Gastrocnemius medialis (tissue), 4 donors: ENCODE measurements around the gene DIABLO. TPM values are rescaled to one million over a fixed set of nuclear protein-coding genes. Genes with fewer than 3 reads are reported as not detected.
"Not testable (repeated sequence)": the region's sequence is repeated elsewhere in the genome, so short reads cannot be mapped to it uniquely, and the experiment has no call there.

ENCODE experiments used
- ATAC-seq, 2 donors: fragments of 150-250 bp; one replicate each; pipeline ENCODE4 v1.9.1; 2016
- DNase-seq, 2 donors: peaks; one replicate each; pipeline ENCODE4 v3.0.0-alpha.2; 2019
- H3K27ac ChIP-seq, 4 donors: fragments of 200-600 bp; sonication (generic); 1 replicate in 1 of 4; 2 replicates in 3 of 4; pipeline ENCODE4 v1.5.1; 2016 to 2018; ENCODE audit warnings: mild to moderate bottlenecking in 2 of 4, moderate library complexity in 1 of 4
- H3K27me3 ChIP-seq, 3 donors: fragments of 200-600 bp; sonication (generic) in 2 of 3; 1 replicate in 1 of 3; 2 replicates in 2 of 3; pipeline versions ENCODE4 v1.5.1 to v1.6.0; 2016 to 2019; ENCODE audit warnings: mild to moderate bottlenecking in 1 of 3, moderate library complexity in 1 of 3
- H3K36me3 ChIP-seq, 2 donors: fragments of 200-600 bp; sonication (generic) in 1 of 2; one replicate each; pipeline ENCODE4 v1.5.1; 2017 to 2018
- H3K4me1 ChIP-seq, 2 donors: fragments of 200-600 bp; sonication (generic) in 1 of 2; one replicate each; pipeline ENCODE4 v1.5.1; 2016 to 2017; ENCODE audit warnings: mild to moderate bottlenecking in 2 of 2
- H3K4me3 ChIP-seq, 4 donors: fragments of 200-600 bp; sonication (generic) in 3 of 4; 1 replicate in 1 of 4; 2 replicates in 3 of 4; pipeline ENCODE4 v1.5.1; 2016 to 2019; ENCODE audit warnings: mild to moderate bottlenecking in 2 of 4
- H3K9me3 ChIP-seq, 3 donors: fragments of 200-600 bp; sonication (generic) in 2 of 3; 1 replicate in 1 of 3; 2 replicates in 2 of 3; pipeline ENCODE4 v1.5.1; 2016 to 2019
- CTCF ChIP-seq, 5 experiments: fragments of 450-650 bp in 3 of 5; fragments of 200-600 bp in 2 of 5; sonication (generic) in 2 of 5; IDR thresholded peaks in 4 of 5; conservative IDR thresholded peaks in 1 of 5; 1 replicate in 4 of 5; 2 replicates in 1 of 5; pipeline ENCODE4 v1.5.1; 2016 to 2019; ENCODE audit warnings: antibody characterized with exemption in 5 of 5, mild to moderate bottlenecking in 3 of 5, moderate library complexity in 3 of 5
- POLR2A ChIP-seq, 2 donors: fragments of 450-650 bp; IDR thresholded peaks; one replicate each; pipeline ENCODE4 v1.6.1; 2017; ENCODE audit warnings: antibody characterized with exemption in 2 of 2, mild to moderate bottlenecking in 2 of 2, moderate library complexity in 2 of 2
- in situ Hi-C, 4 donors: fragments of 200-750 bp; cut with MboI; loops; one replicate each; pipeline versions ENCODE4 v1.15.0 to v1.8.0; 2017; ENCODE audit warnings: low sequenced_read_pairs in 4 of 4
- intact Hi-C: fragments of 100-400 bp; cut with DNase I; formaldehyde crosslinking; loops from one replicate; pipeline ENCODE4 v1.15.1; 2023; ENCODE audit warnings: low total_unique reads
- total RNA-seq, 4 donors: library from RNA; depleted of rRNA; stranded (reverse); fragments of >200 nt; gene quantifications; one replicate each; pipeline versions ENCODE4 v1.1.0 to v1.2.3, GENCODE V29; 2016

Gene DIABLO
- total RNA-seq, 4 donors from 2014 or later = 32.8 to 63.8 (median 44.5) TPM

DNA sequence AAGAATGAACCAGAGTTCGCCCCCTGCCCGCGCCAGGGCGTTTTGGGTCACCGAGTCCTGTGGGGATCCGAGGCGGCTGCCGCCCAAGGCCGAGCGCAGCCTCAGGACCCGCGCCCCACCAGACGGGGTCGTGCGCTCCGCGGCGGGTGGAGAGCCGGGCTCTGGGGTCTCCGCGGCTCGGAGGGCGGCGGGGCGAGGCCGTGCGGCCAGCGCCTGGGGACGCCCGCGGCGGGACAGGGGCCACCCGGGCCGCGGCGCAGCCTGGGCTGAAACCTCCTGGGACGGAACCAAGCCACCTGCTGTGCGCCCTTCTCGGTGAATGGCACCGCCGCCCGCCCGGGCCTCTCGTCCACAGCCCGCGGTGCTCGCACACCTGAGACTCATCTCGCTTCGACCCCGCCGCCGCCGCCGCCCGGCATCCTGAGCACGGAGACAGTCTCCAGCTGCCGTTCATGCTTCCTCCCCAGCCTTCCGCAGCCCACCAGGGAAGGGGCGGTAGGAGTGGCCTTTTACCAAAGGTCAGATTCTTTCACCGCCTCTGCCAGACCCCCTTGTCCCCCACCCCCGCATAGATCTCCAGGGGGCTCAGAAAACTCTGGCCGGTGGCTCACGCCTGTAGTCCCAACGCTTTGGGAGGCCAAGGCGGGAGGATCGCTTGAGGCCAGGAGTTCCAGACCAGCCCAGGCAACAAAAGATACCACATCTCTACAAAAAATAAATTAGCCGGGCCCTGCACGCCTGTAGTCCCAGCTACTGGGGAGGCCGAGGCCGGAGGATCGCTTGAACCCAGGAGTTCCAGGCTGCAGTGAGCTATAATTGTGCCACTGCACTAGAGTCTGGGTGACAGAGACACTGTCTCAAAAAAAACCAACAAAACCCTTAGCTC lies 21.4 kb downstream of the DIABLO start:
- Histone ChIP-seq H3K36me3 (peaks cover 0 to 26% of the 10 kb centered on the region in 2 donors), H3K4me3 (peak overlapping the region; percentile 41 to 62 (median 56)), H3K27me3 (peaks cover 40 to 61% (median 45%) of the 10 kb centered on the region in 3 donors), H3K27ac (no peak overlapping the region), H3K4me1 (peaks cover 0 to 6% of the 10 kb centered on the region in 2 donors), H3K9me3 (no peaks in the 10 kb centered on the region)
- intact Hi-C loops = no loop called here
- DNase-seq = no peak
- in situ Hi-C loops = no loop called here
- peak; percentile 10 to 19 for ATAC-seq
- no peak for TF ChIP-seq CTCF (IDR thresholded peaks at IDR 0.05 in 4 of 5, conservative IDR thresholded peaks at IDR 0.05 in 1 of 5)
- no peak for TF ChIP-seq POLR2A (IDR thresholded peaks at IDR 0.05)

- DNase-seq = no peak
- peak; percentile 36 to 39 for ATAC-seq
- TF ChIP-seq POLR2A (IDR thresholded peaks at IDR 0.05) = no peak
- TF ChIP-seq CTCF (IDR thresholded peaks at IDR 0.05 in 4 of 5, conservative IDR thresholded peaks at IDR 0.05 in 1 of 5) = no peak
- in situ Hi-C loops (no loop called here), intact Hi-C loops (no loop called here)
- Histone ChIP-seq H3K27ac (no peak within 1 kb of the TSS), H3K9me3 (no peaks in the 10 kb centered on the region), H3K27me3 (peaks cover 44 to 61% (median 46%) of the 10 kb centered on the region in 3 donors), H3K36me3 (peaks cover 0 to 17% of the 10 kb centered on the region in 2 donors), H3K4me3 (peak within 1 kb of the TSS; percentile 41 to 62 (median 56)), H3K4me1 (peaks cover 0 to 6% of the 10 kb centered on the region in 2 donors)
These were observed 22.3 kb downstream of the DIABLO start, which contains the start of gene B3GNT4 for GRCh38 chr12:122203301-122204166. TSS of gene B3GNT4 (plus strand) at chr12:122203709. CDS start at chr12:122204619, 910 bp downstream.

DNA sequence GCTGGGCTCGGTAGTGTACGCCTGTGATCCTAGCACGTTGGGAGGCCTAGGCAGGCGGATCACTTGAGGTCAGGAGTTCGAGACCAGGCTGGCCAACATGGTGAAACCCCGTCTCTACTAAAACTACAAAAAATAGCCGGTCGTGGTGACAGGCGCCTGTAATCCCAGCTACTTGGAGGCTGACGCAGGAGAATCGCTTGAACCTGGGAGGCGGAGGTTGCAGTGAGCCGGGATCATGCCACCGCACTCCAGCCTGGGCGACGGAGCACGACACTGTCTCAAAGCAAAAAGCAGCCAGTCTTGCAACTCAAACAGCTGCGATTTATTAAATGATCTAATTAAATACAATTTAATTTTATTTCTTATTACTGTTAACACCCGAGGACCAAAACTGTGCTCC lies 23.0 kb downstream of the DIABLO start:
- Histone ChIP-seq H3K4me3 (peak overlapping the region; percentile 41 to 62 (median 56)), H3K27me3 (peaks cover 44 to 61% (median 46%) of the 10 kb centered on the region in 3 donors)
- ATAC-seq, H3K4me1 ChIP-seq, H3K9me3 ChIP-seq, DNase-seq, H3K27ac ChIP-seq, intact Hi-C loops, H3K36me3 ChIP-seq, in situ Hi-C loops: not testable (repeated sequence)

DNA sequence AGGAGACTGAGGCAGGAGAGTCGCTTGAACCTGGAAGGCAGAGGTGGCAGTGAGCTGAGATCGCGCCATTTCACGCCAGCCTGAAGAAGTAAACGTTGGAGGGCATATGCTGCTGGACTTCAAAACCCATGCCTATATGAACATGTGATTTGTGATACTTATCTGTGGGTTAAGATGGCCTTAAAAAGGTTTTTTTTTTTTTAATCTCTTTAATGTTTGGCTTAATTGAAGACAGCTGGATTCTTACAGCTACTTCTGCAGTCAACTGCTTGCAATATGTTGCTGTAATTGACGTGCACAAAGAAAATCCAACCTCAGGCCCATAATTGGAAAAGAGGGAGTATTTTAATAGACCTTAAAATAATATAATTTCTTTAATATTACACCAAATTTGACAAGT lies 23.8 kb downstream of the DIABLO start:
- no peaks in the 10 kb centered on the region for H3K9me3 ChIP-seq
- ATAC-seq (no peak), DNase-seq (no peak)
- H3K4me1 ChIP-seq = peaks cover 0 to 6% of the 10 kb centered on the region in 2 donors
- no peak for TF ChIP-seq POLR2A (IDR thresholded peaks at IDR 0.05)
- TF ChIP-seq CTCF (IDR thresholded peaks at IDR 0.05 in 4 of 5, conservative IDR thresholded peaks at IDR 0.05 in 1 of 5) = no peak
- peaks cover 44 to 61% (median 46%) of the 10 kb centered on the region in 3 donors for H3K27me3 ChIP-seq
- H3K4me3 ChIP-seq = no peak overlapping the region
- H3K27ac ChIP-seq = no peak overlapping the region
- intact Hi-C loops (no loop called here), in situ Hi-C loops (no loop called here)
- peaks cover 0 to 3% of the 10 kb centered on the region in 2 donors for H3K36me3 ChIP-seq
